SKM-1 (cell line): ENCODE data around the gene SLC37A4.
A peak's percentile ranks its signal among the peaks of the same experiment; 100 is the strongest.
"Not testable (repeated sequence)": the region's sequence is repeated elsewhere in the genome, so short reads cannot be mapped to it uniquely, and the experiment has no call there.

Source experiments
- DNase-seq: peaks from one replicate; lab custom pipeline; 2025; ENCODE audit not compliant: unreplicated experiment; lab: John Stamatoyannopoulos, UW

The SLC37A4 gene

DNA sequence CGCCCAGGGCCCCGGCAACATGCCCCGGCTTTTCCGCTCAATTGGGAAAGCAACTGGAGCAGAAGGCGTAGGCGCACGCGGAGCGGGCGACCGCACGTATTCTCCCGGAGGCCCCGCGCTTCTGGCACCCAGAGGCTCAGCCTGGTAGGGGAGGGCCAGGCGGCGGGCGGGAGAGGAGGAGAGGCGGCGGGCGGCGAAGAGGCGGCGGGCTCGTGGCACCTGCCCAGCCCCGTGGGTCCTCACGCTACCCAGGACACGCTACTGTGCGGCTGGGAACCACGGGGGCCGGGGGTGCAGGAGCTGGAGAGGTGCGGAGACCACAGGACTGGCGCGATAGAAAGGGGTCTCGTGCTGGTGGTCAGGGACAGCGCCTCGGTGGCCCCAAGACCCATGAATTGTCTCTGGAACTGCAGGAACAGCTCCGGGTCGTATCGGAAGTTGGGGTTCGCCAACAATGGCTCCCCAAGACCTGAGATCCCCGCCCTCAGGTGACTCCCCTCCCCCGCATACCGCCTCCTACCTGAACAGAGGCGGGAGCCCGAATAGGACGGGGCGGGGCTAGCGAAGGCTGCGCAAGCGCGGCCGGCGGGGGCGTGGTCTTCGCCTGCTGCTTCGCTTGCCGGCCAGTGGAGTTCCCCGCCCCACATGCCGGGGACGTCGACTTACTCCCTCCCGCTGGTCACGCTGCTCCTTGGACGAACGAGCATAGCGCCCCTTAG, at the start of gene SLC37A4:
TSS of gene SLC37A4 (minus strand) at position 549 of the 719 bp plus-strand sequence.
- DNase-seq = peak; percentile 90

DNA sequence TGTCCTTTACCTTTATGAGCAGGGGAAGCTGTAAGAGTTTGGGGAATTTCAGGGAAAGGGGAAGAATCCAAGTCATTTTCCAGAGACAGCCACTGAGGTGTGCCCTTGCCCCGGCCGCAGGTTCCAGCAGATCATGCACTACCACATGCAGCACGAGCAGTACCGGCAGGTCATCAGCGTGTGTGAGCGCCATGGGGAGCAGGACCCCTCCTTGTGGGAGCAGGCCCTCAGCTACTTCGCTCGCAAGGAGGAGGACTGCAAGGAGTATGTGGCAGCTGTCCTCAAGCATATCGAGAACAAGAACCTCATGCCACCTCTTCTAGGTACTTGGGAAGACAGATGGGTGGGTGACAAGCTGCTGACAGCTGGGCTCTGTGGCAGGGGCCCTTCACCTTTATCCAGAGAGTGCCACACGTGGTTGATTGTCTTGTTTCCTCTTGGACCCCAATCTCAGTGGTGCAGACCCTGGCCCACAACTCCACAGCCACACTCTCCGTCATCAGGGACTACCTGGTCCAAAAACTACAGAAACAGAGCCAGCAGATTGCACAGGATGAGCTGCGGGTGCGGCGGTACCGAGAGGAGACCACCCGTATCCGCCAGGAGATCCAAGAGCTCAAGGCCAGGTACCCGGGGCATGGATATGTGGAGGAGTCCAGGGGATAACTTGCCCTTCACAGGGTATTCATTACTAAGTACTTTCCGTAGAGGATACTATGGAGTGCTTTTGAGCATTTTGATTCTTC, 48.2 kb upstream of the SLC37A4 start:
- DNase-seq = no peak

DNA sequence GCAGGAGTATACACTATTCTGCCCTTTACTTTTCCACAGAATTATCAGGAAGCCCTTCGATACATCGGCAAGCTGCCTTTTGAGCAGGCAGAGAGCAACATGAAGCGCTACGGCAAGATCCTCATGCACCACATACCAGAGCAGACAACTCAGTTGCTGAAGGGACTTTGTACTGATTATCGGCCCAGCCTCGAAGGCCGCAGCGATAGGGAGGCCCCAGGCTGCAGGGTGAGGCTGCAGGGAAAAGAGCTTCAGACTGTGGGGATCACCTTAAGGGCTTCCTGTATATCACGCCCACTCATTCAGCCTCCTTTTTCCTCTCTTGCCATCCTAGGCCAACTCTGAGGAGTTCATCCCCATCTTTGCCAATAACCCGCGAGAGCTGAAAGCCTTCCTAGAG, 47.2 kb upstream of the SLC37A4 start:
- DNase-seq = no peak

DNA sequence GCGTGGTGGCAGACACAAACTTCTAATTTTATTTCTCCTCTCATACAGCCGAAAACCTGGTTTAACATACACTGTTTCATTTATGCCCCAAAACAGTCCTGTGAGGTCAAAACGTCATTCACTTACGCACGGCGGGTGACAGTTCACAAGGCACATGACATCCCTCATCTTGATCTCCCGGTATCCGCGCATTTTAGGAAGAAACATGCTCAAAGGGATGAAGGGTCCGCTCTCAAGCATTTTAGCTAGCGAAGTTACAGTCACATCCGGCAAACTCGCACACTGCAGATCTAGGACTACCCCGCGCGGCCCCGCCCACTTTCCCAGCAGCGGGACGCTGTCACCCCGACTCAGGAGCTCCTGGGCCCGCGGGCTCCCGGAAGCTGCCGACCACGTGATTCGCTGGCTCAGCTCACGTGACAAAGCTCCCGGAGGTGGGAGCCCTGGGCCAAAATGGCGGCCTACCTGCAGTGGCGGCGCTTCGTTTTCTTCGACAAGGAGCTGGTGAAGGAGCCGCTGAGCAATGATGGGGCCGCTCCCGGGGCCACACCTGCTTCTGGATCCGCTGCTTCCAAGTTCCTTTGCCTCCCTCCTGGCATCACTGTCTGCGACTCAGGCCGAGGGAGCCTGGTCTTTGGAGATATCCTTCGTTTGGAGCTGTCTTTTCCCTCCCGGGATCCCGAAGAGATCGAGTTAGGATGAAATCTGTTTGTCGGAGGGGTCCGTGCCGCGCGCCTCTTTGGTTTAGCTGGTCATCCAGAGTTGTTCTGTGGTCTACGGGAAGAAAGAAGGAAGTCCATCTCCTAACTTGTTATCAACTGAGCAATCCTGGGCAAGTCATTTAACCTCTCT, 36.9 kb upstream of the SLC37A4 start, which contains the start of gene VPS11:
TSS of gene VPS11 (plus strand) at position 448 of the 852 bp plus-strand sequence. CDS start at position 454, 6 bp downstream.
- DNase-seq = peak; percentile 95

DNA sequence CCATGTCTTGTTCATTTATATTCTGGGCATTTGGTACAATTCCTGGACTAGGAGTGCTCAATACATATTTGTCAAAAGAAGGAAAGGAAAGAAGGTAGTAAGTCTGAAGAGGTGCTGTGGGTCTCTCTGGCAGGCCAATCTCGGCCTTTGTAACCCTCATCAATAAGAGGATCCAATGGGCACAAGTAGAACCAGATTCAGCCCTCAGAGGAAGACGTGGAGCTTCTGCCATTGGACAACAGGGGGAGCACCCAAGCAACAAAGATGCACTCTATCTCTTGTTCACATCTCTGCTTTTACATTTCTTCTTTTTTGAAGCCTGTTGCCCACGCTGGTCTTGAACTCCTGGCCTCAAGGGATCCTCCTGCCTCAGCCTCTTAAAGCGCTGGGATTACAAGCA, 34.7 kb upstream of the SLC37A4 start:
- peak; percentile 32 for DNase-seq

DNA sequence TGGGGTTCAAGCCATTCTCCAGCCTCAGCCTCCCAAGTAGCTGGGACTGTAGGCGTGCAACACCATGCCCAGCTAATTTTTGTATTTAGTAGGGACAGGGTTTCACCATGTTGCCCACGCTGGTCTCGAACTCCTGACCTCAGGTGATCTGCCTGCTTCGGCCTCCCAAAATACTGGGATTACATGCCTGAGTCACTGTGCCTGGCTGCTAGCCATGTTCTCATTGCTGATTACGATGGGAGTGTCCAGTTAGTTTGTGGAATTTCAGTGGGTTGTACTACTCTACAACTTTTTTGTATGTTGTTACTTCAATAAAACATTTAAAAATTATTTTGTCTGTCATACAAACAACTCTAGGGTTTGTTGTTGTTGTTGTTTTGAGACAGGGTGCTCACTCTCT, 32.1 kb upstream of the SLC37A4 start:
- DNase-seq = no peak

DNA sequence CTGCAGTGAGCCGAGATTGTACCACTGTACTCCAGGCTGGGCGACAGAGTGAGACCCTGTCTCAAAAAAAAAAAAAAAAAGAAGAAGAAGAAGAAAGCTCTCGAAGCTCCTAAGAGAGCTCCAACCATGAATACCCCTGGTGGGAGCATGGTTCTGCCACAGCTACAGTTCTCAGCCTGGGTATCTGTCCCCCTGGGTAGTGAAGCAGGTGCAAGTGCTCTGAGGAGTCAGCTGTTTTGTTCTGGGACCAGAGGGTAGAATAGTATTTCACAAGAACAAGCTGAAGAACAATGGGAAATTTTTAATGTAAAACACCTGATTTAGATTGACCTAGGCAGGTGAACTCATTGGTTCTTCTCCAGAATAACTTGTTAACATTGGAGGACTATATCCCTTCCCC, 30.6 kb upstream of the SLC37A4 start:
- no peak for DNase-seq

- DNase-seq = not testable (repeated sequence)
Observed at GRCh38 chr11:119059128-119059527, 28.5 kb upstream of the SLC37A4 start.

GRCh38 chr11:119057000-119057769, 26.5 kb upstream of the SLC37A4 start, which contains the start of gene HYOU1:
TSS of gene HYOU1 (minus strand) at chr11:119057205. CDS start at chr11:119056160, 1,045 bp downstream.
- DNase-seq = peak; percentile 91

DNA sequence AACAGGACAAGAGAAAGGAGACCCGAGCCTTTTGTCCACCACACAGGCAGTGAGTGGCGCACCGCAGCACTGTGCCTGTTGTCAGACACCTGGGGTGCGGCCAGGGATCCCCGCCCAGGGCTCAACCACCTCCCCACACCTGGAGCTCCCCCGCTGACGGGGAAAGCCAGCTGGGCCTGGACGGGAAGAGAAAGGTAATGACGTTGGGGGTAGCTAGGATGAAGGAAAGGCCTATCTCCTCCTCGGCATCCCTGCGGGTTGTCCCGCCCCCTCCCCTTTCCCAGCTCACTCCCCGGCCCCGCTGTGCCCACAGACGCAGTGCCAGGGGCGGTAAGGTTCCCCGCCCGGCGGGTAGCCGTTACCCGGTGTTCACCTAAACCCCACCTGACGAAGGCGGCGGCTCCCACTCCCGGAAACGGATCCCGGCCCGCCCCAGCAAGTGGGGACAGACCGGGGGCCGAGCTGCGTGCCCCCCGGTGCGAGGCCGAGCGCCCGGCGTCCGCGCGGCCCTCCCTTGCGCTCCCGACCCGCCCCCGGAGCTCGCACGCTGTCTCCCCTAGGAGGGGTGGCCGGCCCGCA, 25.8 kb upstream of the SLC37A4 start:
- no peak for DNase-seq

GRCh38 chr11:119055901-119056300, 25.2 kb upstream of the SLC37A4 start:
- no peak for DNase-seq

GRCh38 chr11:119054418-119054817, 23.7 kb upstream of the SLC37A4 start:
- DNase-seq = no peak

DNA sequence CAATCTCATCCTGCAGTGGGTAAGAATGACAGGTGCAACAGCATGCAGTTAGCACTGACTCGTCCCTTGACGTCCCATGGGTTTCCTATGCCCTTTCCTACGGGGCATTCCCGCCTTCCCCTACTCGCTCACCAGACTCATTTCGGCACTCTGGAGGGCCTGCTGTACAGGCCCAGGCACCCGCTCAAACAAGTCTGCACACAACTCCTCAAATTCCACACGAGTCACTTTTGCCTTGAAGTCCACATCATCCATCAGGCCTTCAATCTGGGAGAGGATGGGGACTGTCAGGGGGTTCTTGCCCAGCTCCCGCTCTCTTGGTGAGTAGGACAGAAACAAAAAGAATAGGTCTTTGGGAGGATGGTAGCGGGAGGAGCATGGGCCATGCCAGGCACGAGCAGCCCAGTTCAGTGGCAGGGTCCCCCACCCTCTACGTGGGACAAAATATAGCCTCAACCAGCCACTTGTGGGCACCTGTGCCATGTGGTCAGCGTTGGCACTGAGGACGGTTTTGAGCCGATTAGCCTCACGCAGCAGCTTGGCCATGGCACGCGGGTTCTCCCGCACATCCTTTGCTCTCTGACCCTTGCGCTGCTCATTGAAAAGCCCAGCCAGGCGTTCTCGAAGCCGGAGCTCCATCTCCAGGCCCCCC, 21.6 kb upstream of the SLC37A4 start:
- DNase-seq = no peak

- no peak for DNase-seq
Observed at GRCh38 chr11:119051440-119052162, 20.9 kb upstream of the SLC37A4 start.

DNA sequence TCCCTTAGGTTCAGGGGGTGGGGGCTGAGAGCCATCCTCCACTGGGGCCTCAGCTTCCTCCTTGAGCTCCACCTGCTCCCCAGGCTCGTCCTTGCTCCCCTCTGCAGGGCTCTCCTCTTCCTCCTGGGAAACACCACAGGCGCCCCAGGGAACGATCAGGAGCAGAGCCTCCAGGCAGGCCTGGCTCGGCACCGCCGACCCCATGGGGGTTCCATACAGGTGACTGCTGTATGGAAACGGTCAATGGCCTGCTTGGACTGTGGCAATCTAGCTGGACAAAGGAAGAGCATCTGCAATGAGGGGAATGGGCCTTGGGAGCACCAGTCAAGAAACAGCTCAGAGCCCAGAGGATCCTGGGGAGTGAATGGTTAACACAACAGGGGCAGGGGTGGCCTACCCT, 18.4 kb upstream of the SLC37A4 start:
- no peak for DNase-seq

GRCh38 chr11:119048644-119049043, 18.0 kb upstream of the SLC37A4 start:
- DNase-seq = no peak

- no peak for DNase-seq
Observed at GRCh38 chr11:119047205-119047604, 16.5 kb upstream of the SLC37A4 start.

- DNase-seq = no peak
Observed at GRCh38 chr11:119046489-119046888, 15.8 kb upstream of the SLC37A4 start.

- no peak for DNase-seq
Observed at GRCh38 chr11:119044708-119045107, 14.0 kb upstream of the SLC37A4 start.
